CD14-positive monocyte (primary cell): Measurements from ENCODE around the gene CLIP4. TPM values are rescaled to one million over a fixed set of nuclear protein-coding genes. Genes with fewer than 3 reads are reported as not detected.
A peak's percentile ranks its signal among the peaks of the same experiment; 100 is the strongest.
"Not testable (repeated sequence)": the region's sequence is repeated elsewhere in the genome, so short reads cannot be mapped to it uniquely, and the experiment has no call there.

Experiments
- DNase-seq, 3 donors: peaks; one replicate each; pipeline ENCODE4 v3.0.0-alpha.2; 2011 to 2022
- H2AFZ ChIP-seq: 2 replicates; pipeline ENCODE4 v1.6.0; 2012; ENCODE audit warnings: mild to moderate bottlenecking, low read depth, low read length, inconsistent platforms; ENCODE audit not compliant: insufficient read depth, poor library complexity, severe bottlenecking
- H3K27ac ChIP-seq, 2 donors: 1 replicate in 1 of 2; 2 replicates in 1 of 2; pipeline ENCODE4 v1.5.1; 2012 to 2013; ENCODE audit warnings: low read length in 2 of 2, control low read depth in 1 of 2, inconsistent platforms in 1 of 2, low read depth in 1 of 2, mild to moderate bottlenecking in 1 of 2
- H3K27me3 ChIP-seq, 2 donors: one replicate each; pipeline versions ENCODE4 v1.6.0 to v1.6.1; 2011 to 2013; ENCODE audit warnings: low read length in 2 of 2; ENCODE audit not compliant: control insufficient read depth in 2 of 2, insufficient read depth in 2 of 2
- H3K36me3 ChIP-seq, 2 donors: replicated peaks in 1 of 2; 1 replicate in 1 of 2; 2 replicates in 1 of 2; pipeline versions ENCODE4 v1.5.1 to v1.6.1; 2012 to 2013; ENCODE audit warnings: low read length in 2 of 2, control low read depth in 1 of 2, inconsistent platforms in 1 of 2, mild to moderate bottlenecking in 1 of 2; ENCODE audit not compliant: insufficient read depth in 2 of 2, control insufficient read depth in 1 of 2
- H3K4me1 ChIP-seq, 2 donors: 1 replicate in 1 of 2; 2 replicates in 1 of 2; pipeline versions ENCODE4 v1.5.1 to v1.6.1; 2012 to 2013; ENCODE audit warnings: low read length in 2 of 2, control low read depth in 1 of 2, inconsistent platforms in 1 of 2, mild to moderate bottlenecking in 1 of 2, moderate library complexity in 1 of 2; ENCODE audit not compliant: insufficient read depth in 2 of 2, control insufficient read depth in 1 of 2
- H3K4me2 ChIP-seq: replicated peaks from 2 replicates; pipeline ENCODE3; 2012; ENCODE audit warnings: low read length, moderate library complexity, mild to moderate bottlenecking; ENCODE audit not compliant: poor library complexity, severe bottlenecking; ENCODE audit errors: extremely low read depth
- H3K4me3 ChIP-seq, 3 experiments: fragments of 200-600 bp in 1 of 3; sonication (generic) in 1 of 3; replicated peaks in 1 of 3; 1 replicate in 2 of 3; 2 replicates in 1 of 3; pipeline ENCODE4 v1.5.1; 2011 to 2013; ENCODE audit warnings: low read length in 3 of 3, mild to moderate bottlenecking in 3 of 3, control low read depth in 2 of 3, low read depth in 2 of 3, inconsistent platforms in 1 of 3, moderate library complexity in 1 of 3
- H3K79me2 ChIP-seq: 2 replicates; pipeline ENCODE4 v1.6.0; 2012; ENCODE audit warnings: mild to moderate bottlenecking, control low read depth, inconsistent platforms, low read length, moderate library complexity; ENCODE audit not compliant: insufficient read depth
- H3K9ac ChIP-seq: 2 replicates; pipeline ENCODE4 v1.6.0; 2017; ENCODE audit warnings: low read length, mild to moderate bottlenecking; ENCODE audit not compliant: insufficient read depth, poor library complexity, severe bottlenecking
- H3K9me3 ChIP-seq, 2 donors: replicated peaks in 1 of 2; 1 replicate in 1 of 2; 2 replicates in 1 of 2; pipeline versions ENCODE4 v1.5.1 to v1.6.1; 2012 to 2013; ENCODE audit warnings: low read length in 2 of 2, control low read depth in 1 of 2; ENCODE audit not compliant: control insufficient read depth in 1 of 2, insufficient read depth in 1 of 2
- H4K20me1 ChIP-seq: 2 replicates; pipeline ENCODE4 v1.6.0; 2012; ENCODE audit warnings: mild to moderate bottlenecking, low read length, control low read depth, moderate library complexity; ENCODE audit not compliant: insufficient read depth
- H3K27ac Mint-ChIP-seq, 7 donors: one replicate each; pipeline ENCODE4 v1.8.0; 2020; ENCODE audit warnings: mild to moderate bottlenecking in 7 of 7, mixed read lengths in 7 of 7, moderate library complexity in 6 of 7, inconsistent platforms in 2 of 7
- H3K27me3 Mint-ChIP-seq, 3 donors: one replicate each; pipeline ENCODE4 v1.8.0; 2021 to 2022; ENCODE audit warnings: low read depth in 3 of 3, mild to moderate bottlenecking in 3 of 3, mixed read lengths in 3 of 3, moderate library complexity in 3 of 3, inconsistent platforms in 1 of 3
- H3K36me3 Mint-ChIP-seq, 2 donors: one replicate each; pipeline ENCODE4 v1.8.0; 2020; ENCODE audit warnings: mixed read lengths in 2 of 2, inconsistent platforms in 1 of 2, mild to moderate bottlenecking in 1 of 2
- H3K4me1 Mint-ChIP-seq: one replicate; pipeline ENCODE4 v1.8.0; 2020; ENCODE audit warnings: mild to moderate bottlenecking, mixed read lengths
- H3K4me3 Mint-ChIP-seq, 2 donors: one replicate each; pipeline ENCODE4 v1.8.0; 2020; ENCODE audit warnings: mild to moderate bottlenecking in 2 of 2, mixed read lengths in 2 of 2, moderate library complexity in 1 of 2
- H3K9me3 Mint-ChIP-seq, 7 donors: one replicate each; pipeline ENCODE4 v1.8.0; 2020 to 2022; ENCODE audit warnings: mixed read lengths in 7 of 7, mild to moderate bottlenecking in 6 of 7, moderate library complexity in 6 of 7, inconsistent platforms in 2 of 7
- CTCF ChIP-seq: fragments of 200-600 bp; IDR thresholded peaks from one replicate; pipeline ENCODE4 v1.8.0; 2022; ENCODE audit warnings: antibody characterized with exemption, mild to moderate bottlenecking
- WGBS: methylation state at CpG from one replicate; pipeline ENCODE4 v1.1.5; 2013; ENCODE audit warnings: missing lambda C conversion rate; ENCODE audit not compliant: insufficient coverage; 5-methylcytosine and 5-hydroxymethylcytosine counted together
- intact Hi-C, 2 donors: fragments of 100-400 bp; cut with micrococcal nuclease; formaldehyde crosslinking; loops; one replicate each; pipeline versions ENCODE4 v1.15.0 to v1.15.1; 2023
- polyA plus RNA-seq, 3 donors: library from polyadenylated mRNA; depleted of rRNA in 1 of 3; unstranded in 2 of 3; stranded (reverse) in 1 of 3; fragments of 300-500 nt in 2 of 3; fragments of >200 nt in 1 of 3; fragmentation: Illumina TruSeq in 2 of 3; gene quantifications; 1 replicate in 2 of 3; 2 replicates in 1 of 3; pipeline ENCODE4 v1.2.3, GENCODE V29; 2012 to 2021

Gene CLIP4
- polyA plus RNA-seq, 3 donors, result 19.6 to 29.8 (median 21.7) TPM

GRCh38 chr2:29082804-29083495 is 32.3 kb upstream of the CLIP4 start:
- intact Hi-C loops, result no loop called here
- Histone ChIP-seq H3K9me3 (peaks cover 12 to 14% of the 10 kb centered on the region in 2 donors), H4K20me1 (no peaks in the 10 kb centered on the region), H2AFZ (no peak overlapping the region), H3K79me2 (no peaks in the 10 kb centered on the region), H3K27me3 (no peaks in the 10 kb centered on the region), H3K4me3 (no peak overlapping the region), H3K27ac (no peak overlapping the region), H3K4me1 (peaks cover 20 to 23% of the 10 kb centered on the region in 2 donors), H3K36me3 (no peaks in the 10 kb centered on the region), H3K9ac (no peak overlapping the region), H3K4me2 (no peak overlapping the region)
- H3K27me3 Mint-ChIP-seq, result peaks cover 0 to 7% (median 3%) of the 10 kb centered on the region in 3 donors
- H3K4me1 Mint-ChIP-seq, result peaks cover 17% of the 10 kb centered on the region
- no peak overlapping the region for H3K4me3 Mint-ChIP-seq
- H3K27ac Mint-ChIP-seq, result peak overlapping the region in 2 of 7 donors; percentile 36 to 83
- no peak for TF ChIP-seq CTCF
- peaks cover 11 to 17% (median 15%) of the 10 kb centered on the region in 7 donors for H3K9me3 Mint-ChIP-seq
- no peaks in the 10 kb centered on the region for H3K36me3 Mint-ChIP-seq
- DNase-seq, result no peak
- WGBS, result no CpG with 5 or more reads among the region's 5 CpGs

- WGBS, result no CpG with 5 or more reads among the region's 1 CpG
- H3K4me1 ChIP-seq, result peaks cover 20 to 23% of the 10 kb centered on the region in 2 donors
- no peak overlapping the region for H3K4me2 ChIP-seq
- Mint-ChIP-seq H3K27ac (no peak overlapping the region), H3K36me3 (no peaks in the 10 kb centered on the region), H3K27me3 (peaks cover under 1 to 7% (median 4%) of the 10 kb centered on the region in 3 donors), H3K9me3 (peaks cover 3 to 12% (median 9%) of the 10 kb centered on the region in 7 donors), H3K4me3 (no peak overlapping the region), H3K4me1 (peaks cover 17% of the 10 kb centered on the region)
- no peak overlapping the region for H3K27ac ChIP-seq
- H4K20me1 ChIP-seq, result no peaks in the 10 kb centered on the region
- DNase-seq, result no peak
- no peaks in the 10 kb centered on the region for H3K36me3 ChIP-seq
- no peak overlapping the region for H3K4me3 ChIP-seq
- H3K27me3 ChIP-seq, result no peaks in the 10 kb centered on the region
- intact Hi-C loops, result no loop called here
- H2AFZ ChIP-seq, result no peak overlapping the region
- TF ChIP-seq CTCF, result no peak
- H3K79me2 ChIP-seq, result no peaks in the 10 kb centered on the region
- no peak overlapping the region for H3K9ac ChIP-seq
- peaks cover 8 to 12% of the 10 kb centered on the region in 2 donors for H3K9me3 ChIP-seq
Measured at GRCh38 chr2:29084554-29084953, 30.7 kb upstream of the CLIP4 start.

- H3K4me3 Mint-ChIP-seq, H3K4me3 ChIP-seq, H2AFZ ChIP-seq, H3K4me2 ChIP-seq, H3K36me3 Mint-ChIP-seq, H4K20me1 ChIP-seq, H3K9me3 ChIP-seq, H3K36me3 ChIP-seq, H3K9ac ChIP-seq, H3K79me2 ChIP-seq, H3K27me3 ChIP-seq, H3K4me1 Mint-ChIP-seq, H3K27ac ChIP-seq, DNase-seq, H3K4me1 ChIP-seq, intact Hi-C loops, H3K9me3 Mint-ChIP-seq: not testable (repeated sequence)
- Mint-ChIP-seq H3K27me3 (peaks cover 7 to 10% (median 10%) of the 10 kb centered on the region in 3 donors), H3K27ac (peak overlapping the region in 1 of 7 donors; percentile 33)
- 96% methylated on average over 5 of the region's 7 CpGs for WGBS
Measured at GRCh38 chr2:29090311-29090710, 24.9 kb upstream of the CLIP4 start.
